CD4-positive, CD25-positive, alpha-beta regulatory T cell (primary cell): ENCODE data around the gene BBX. TPM values are rescaled to one million over a fixed set of nuclear protein-coding genes. Genes with fewer than 3 reads are reported as not detected.

Experiments used
- ATAC-seq, 2 donors: fragments of 150-1000 bp; cut with Tn5 transposase; one replicate each; pipeline ENCODE4 v1.10.0; 2021; ENCODE audit warnings: low read depth in 2 of 2, moderate number of reproducible peaks in 2 of 2, moderate library complexity in 1 of 2
- DNase-seq, 3 donors: peaks; one replicate each; pipeline versions ENCODE4 v3.0.0 to v3.0.0-alpha.2; 2012 to 2022; ENCODE audit warnings: mixed read lengths in 1 of 3
- H3K27ac ChIP-seq: one replicate; pipeline ENCODE4 v1.7.0; 2013; ENCODE audit warnings: mild to moderate bottlenecking, low read length; ENCODE audit not compliant: insufficient read depth, poor library complexity, severe bottlenecking
- H3K27me3 ChIP-seq: one replicate; pipeline ENCODE4 v1.7.0; 2013; ENCODE audit warnings: low read length; ENCODE audit not compliant: control insufficient read depth, insufficient read depth
- H3K36me3 ChIP-seq: one replicate; pipeline ENCODE4 v1.7.0; 2013; ENCODE audit warnings: mild to moderate bottlenecking, low read length, moderate library complexity; ENCODE audit not compliant: control insufficient read depth, insufficient read depth
- H3K4me1 ChIP-seq: 2 replicates; pipeline ENCODE4 v1.7.0; 2013; ENCODE audit warnings: mild to moderate bottlenecking, low read length; ENCODE audit not compliant: insufficient read depth, control insufficient read depth, poor library complexity, severe bottlenecking
- H3K4me3 ChIP-seq: one replicate; pipeline ENCODE4 v1.7.0; 2013; ENCODE audit warnings: low read depth, mild to moderate bottlenecking, low read length, moderate library complexity
- H3K9me3 ChIP-seq, 2 experiments: 1 replicate in 1 of 2; 2 replicates in 1 of 2; pipeline ENCODE4 v1.7.0; 2013; ENCODE audit warnings: low read length in 2 of 2, mild to moderate bottlenecking in 1 of 2, moderate library complexity in 1 of 2; ENCODE audit not compliant: control insufficient read depth in 2 of 2
- H3K27ac Mint-ChIP-seq, 3 donors: one replicate each; pipeline ENCODE4 v1.8.0; 2020 to 2022; ENCODE audit warnings: mild to moderate bottlenecking in 3 of 3, mixed read lengths in 3 of 3, moderate library complexity in 2 of 3
- H3K27me3 Mint-ChIP-seq: one replicate; pipeline ENCODE4 v1.8.0; 2022; ENCODE audit warnings: mild to moderate bottlenecking, mixed read lengths
- H3K36me3 Mint-ChIP-seq: one replicate; pipeline ENCODE4 v1.8.0; 2020; ENCODE audit warnings: mixed read lengths
- H3K4me1 Mint-ChIP-seq, 4 donors: one replicate each; pipeline ENCODE4 v1.8.0; 2020 to 2022; ENCODE audit warnings: mixed read lengths in 4 of 4, mild to moderate bottlenecking in 1 of 4
- H3K4me3 Mint-ChIP-seq, 4 donors: one replicate each; pipeline ENCODE4 v1.8.0; 2020 to 2022; ENCODE audit warnings: mild to moderate bottlenecking in 4 of 4, mixed read lengths in 4 of 4, moderate library complexity in 3 of 4
- H3K9me3 Mint-ChIP-seq, 7 donors: one replicate each; pipeline ENCODE4 v1.8.0; 2020 to 2022; ENCODE audit warnings: mixed read lengths in 7 of 7, mild to moderate bottlenecking in 3 of 7, moderate library complexity in 2 of 7
- polyA plus RNA-seq, 4 donors: library from polyadenylated mRNA; unstranded; fragments of 300-500 nt; fragmentation: Illumina TruSeq; gene quantifications; one replicate each; pipeline ENCODE4 v1.2.3, GENCODE V29; 2021
- total RNA-seq: library from RNA; stranded (reverse); gene quantifications from one replicate; pipeline ENCODE4 v1.2.3, GENCODE V29; 2022

BBX gene
- total and polyA plus RNA-seq, 5 donors from 2014 or later = 62.1 to 96.2 (median 82.8) TPM

DNA sequence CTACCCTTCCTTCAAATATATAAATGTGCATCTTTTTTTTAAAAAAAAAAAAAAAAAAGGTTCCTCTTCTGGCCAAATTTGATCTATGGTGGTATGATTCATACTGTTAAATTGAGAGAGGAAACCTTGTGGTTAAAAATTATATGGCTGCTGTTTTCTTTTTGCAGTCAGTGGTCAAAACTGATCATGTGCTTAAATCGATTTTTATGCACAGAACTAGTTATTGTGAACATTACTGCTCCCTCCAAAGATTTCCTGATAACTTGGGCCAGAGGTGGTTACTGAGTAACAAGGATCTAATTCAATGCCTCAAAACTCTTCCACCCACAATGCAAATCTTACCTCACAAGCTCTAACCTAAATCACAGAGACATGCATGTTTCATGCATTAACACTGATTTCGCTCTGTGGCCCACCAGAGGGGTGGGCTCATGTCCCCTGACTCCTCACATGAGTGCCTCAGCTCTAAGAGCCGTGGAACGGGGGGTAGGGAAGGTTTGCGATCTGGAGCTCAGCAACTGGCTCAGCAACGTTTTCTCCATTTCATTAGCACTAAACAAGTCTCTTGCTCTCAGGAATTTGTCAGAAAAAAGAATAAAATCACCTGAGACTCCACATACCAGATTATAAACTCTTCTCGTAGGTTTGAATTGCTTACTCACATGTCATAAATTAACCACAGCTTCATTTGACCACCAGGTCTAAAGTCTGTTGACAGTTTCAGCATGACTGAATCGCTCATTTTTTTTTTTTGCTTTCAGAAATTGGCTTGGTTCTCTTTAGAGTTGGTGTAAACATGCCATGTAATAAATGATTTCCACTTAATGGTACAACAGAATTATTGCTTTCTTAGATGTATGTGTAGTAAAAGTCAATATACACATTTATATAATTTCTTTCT lies 287.7 kb downstream of the BBX start:
- Histone ChIP-seq H3K4me1 (peaks cover 4% of the 10 kb centered on the region), H3K36me3 (peaks cover 28% of the 10 kb centered on the region), H3K27me3 (no peaks in the 10 kb centered on the region), H3K4me3 (no peak overlapping the region), H3K9me3 (no peaks in the 10 kb centered on the region), H3K27ac (no peak overlapping the region)
- Mint-ChIP-seq H3K9me3 (peaks cover 0 to 2% (median 0%) of the 10 kb centered on the region in 7 donors), H3K36me3 (peaks cover 20% of the 10 kb centered on the region), H3K4me1 (peaks cover 4 to 7% (median 7%) of the 10 kb centered on the region in 4 donors), H3K4me3 (no peak overlapping the region), H3K27me3 (no peaks in the 10 kb centered on the region), H3K27ac (peak overlapping the region; percentile 32 to 52 (median 38))
- ATAC-seq = peak in 1 of 2 donors; percentile 31
- DNase-seq = peak in 1 of 3 donors; percentile 20

DNA sequence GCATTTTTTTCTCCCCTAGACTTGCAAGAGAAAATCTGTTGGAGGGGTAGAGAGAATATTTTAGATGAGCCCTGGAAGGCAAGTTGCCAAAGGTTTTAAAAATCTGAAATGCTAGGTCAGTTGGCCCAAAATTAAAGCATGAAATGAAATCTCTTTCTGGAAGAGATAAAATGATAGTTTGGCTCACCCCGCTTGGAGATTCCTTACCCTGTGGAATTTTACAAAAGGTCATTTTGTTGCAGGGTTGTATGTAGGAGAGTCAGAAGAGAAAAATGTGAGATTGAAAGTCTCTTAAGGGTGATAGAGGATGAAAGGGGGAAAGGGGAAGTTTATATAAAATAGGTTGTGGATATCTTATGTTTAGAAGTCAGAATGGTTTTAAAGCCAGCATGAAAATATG lies 290.3 kb downstream of the BBX start:
- ATAC-seq (no peak), DNase-seq (no peak)
- Histone ChIP-seq H3K9me3 (no peaks in the 10 kb centered on the region), H3K4me1 (peaks cover 4% of the 10 kb centered on the region), H3K4me3 (no peak overlapping the region), H3K27me3 (no peaks in the 10 kb centered on the region), H3K27ac (no peak overlapping the region), H3K36me3 (peaks cover 7% of the 10 kb centered on the region)
- peak overlapping the region in 1 of 3 donors; percentile 53 for H3K27ac Mint-ChIP-seq
- peaks cover 0 to 2% (median 0%) of the 10 kb centered on the region in 7 donors for H3K9me3 Mint-ChIP-seq
- H3K4me1 Mint-ChIP-seq = peaks cover 4 to 6% (median 5%) of the 10 kb centered on the region in 4 donors
- no peak overlapping the region for H3K4me3 Mint-ChIP-seq
- H3K36me3 Mint-ChIP-seq = peaks cover 12% of the 10 kb centered on the region
- no peaks in the 10 kb centered on the region for H3K27me3 Mint-ChIP-seq

GRCh38 chr3:107816107-107816506 lies 293.3 kb downstream of the BBX start:
- Mint-ChIP-seq H3K4me3 (no peak overlapping the region), H3K9me3 (peaks cover 0 to 2% (median 0%) of the 10 kb centered on the region in 7 donors)

GRCh38 chr3:107817076-107817475 lies 294.3 kb downstream of the BBX start:
- no peaks in the 10 kb centered on the region for H3K36me3 ChIP-seq
- H3K9me3 ChIP-seq = no peaks in the 10 kb centered on the region
- H3K36me3 Mint-ChIP-seq = no peaks in the 10 kb centered on the region
- ATAC-seq (no peak), DNase-seq (no peak)
- H3K27ac ChIP-seq = no peak overlapping the region
- no peak overlapping the region for H3K4me3 Mint-ChIP-seq
- H3K27me3 Mint-ChIP-seq = peaks cover 5% of the 10 kb centered on the region
- peaks cover 0 to 4% (median 0%) of the 10 kb centered on the region in 4 donors for H3K4me1 Mint-ChIP-seq
- no peaks in the 10 kb centered on the region for H3K4me1 ChIP-seq
- no peaks in the 10 kb centered on the region for H3K27me3 ChIP-seq
- H3K4me3 ChIP-seq = no peak overlapping the region
- H3K27ac Mint-ChIP-seq = no peak overlapping the region
- peaks cover 0 to 2% (median 0%) of the 10 kb centered on the region in 7 donors for H3K9me3 Mint-ChIP-seq

More at GRCh38 chr3:107816107-107816506, 293.3 kb downstream of the BBX start:
- ATAC-seq (no peak), DNase-seq (no peak)
- Mint-ChIP-seq H3K36me3 (no peaks in the 10 kb centered on the region), H3K4me1 (peaks cover 0 to 4% (median 0%) of the 10 kb centered on the region in 4 donors), H3K27ac (no peak overlapping the region), H3K27me3 (peaks cover 5% of the 10 kb centered on the region)
- Histone ChIP-seq H3K4me3 (no peak overlapping the region), H3K27me3 (no peaks in the 10 kb centered on the region), H3K36me3 (no peaks in the 10 kb centered on the region), H3K27ac (no peak overlapping the region), H3K9me3 (no peaks in the 10 kb centered on the region), H3K4me1 (no peaks in the 10 kb centered on the region)

DNA sequence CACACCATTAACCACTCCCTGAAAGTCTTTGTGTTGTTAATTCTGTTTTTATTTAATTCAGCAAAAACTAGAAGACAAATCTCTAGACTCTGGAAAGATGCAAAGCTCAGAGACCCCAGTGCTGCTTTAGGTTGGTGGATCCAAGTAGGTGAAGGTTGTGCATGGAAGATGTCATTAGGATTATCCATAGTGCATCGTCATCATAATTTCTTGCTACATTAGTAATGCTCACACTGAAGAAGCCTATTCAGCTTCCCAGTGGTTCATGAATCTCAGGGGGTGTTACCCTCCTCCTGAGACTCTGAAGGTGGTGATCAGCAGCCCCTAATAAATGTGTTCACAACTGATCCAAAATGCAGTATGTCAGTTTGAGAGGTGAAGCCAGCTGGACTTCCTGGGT lies 295.3 kb downstream of the BBX start:
- no peaks in the 10 kb centered on the region for H3K36me3 Mint-ChIP-seq
- H3K27me3 Mint-ChIP-seq = peaks cover 9% of the 10 kb centered on the region
- Histone ChIP-seq H3K27ac (no peak overlapping the region), H3K4me3 (no peak overlapping the region), H3K36me3 (no peaks in the 10 kb centered on the region), H3K27me3 (no peaks in the 10 kb centered on the region), H3K4me1 (no peaks in the 10 kb centered on the region), H3K9me3 (no peaks in the 10 kb centered on the region)
- H3K4me3 Mint-ChIP-seq = no peak overlapping the region
- no peak overlapping the region for H3K27ac Mint-ChIP-seq
- H3K9me3 Mint-ChIP-seq = peaks cover 0 to 2% (median 0%) of the 10 kb centered on the region in 7 donors
- H3K4me1 Mint-ChIP-seq = peaks cover 0 to 2% (median 0%) of the 10 kb centered on the region in 4 donors
- DNase-seq (no peak), ATAC-seq (no peak)

- Mint-ChIP-seq H3K27me3 (peaks cover 9% of the 10 kb centered on the region), H3K4me1 (no peaks in the 10 kb centered on the region), H3K9me3 (peaks cover 0 to 2% (median 0%) of the 10 kb centered on the region in 7 donors), H3K36me3 (no peaks in the 10 kb centered on the region), H3K27ac (no peak overlapping the region), H3K4me3 (no peak overlapping the region)
- Histone ChIP-seq H3K4me3 (no peak overlapping the region), H3K27me3 (no peaks in the 10 kb centered on the region), H3K9me3 (no peaks in the 10 kb centered on the region), H3K4me1 (no peaks in the 10 kb centered on the region), H3K36me3 (no peaks in the 10 kb centered on the region), H3K27ac (no peak overlapping the region)
- DNase-seq = no peak
- no peak for ATAC-seq
Measured at GRCh38 chr3:107819656-107820055, 296.9 kb downstream of the BBX start.

DNA sequence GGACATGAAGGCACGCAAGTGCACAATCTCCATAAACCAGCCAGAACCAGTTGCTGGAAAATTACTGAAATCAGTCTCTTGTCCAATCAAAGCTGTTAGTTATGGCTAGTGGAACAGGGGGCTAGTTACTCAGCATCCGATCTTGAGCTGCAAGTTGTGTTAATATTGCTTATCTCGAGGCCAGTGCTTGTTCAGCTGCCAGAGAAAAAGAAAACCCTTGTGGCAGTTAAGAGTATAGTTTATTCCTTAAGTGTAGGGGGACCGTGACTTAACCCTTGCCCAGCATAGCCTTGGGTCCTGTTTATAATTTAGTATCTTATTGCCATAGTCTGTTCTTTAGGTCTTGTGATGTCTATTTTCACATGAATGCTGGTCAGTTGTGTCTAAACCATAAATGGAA lies 299.5 kb downstream of the BBX start:
- H3K4me1 ChIP-seq = no peaks in the 10 kb centered on the region
- no peak overlapping the region for H3K27ac ChIP-seq
- H3K9me3 ChIP-seq = no peaks in the 10 kb centered on the region
- Mint-ChIP-seq H3K36me3 (no peaks in the 10 kb centered on the region), H3K27ac (no peak overlapping the region), H3K9me3 (no peaks in the 10 kb centered on the region), H3K4me1 (no peaks in the 10 kb centered on the region), H3K27me3 (peaks cover 9% of the 10 kb centered on the region), H3K4me3 (no peak overlapping the region)
- no peak overlapping the region for H3K4me3 ChIP-seq
- DNase-seq (no peak), ATAC-seq (no peak)
- H3K36me3 ChIP-seq = no peaks in the 10 kb centered on the region
- no peaks in the 10 kb centered on the region for H3K27me3 ChIP-seq
